Neural progenitor cell (in vitro differentiated cells): ENCODE measurements around the gene DLG2.

Experiments
- CTCF ChIP-seq: fragments of 200-600 bp; sonication (generic); IDR thresholded peaks from 2 replicates; pipeline ENCODE4 v1.5.1; 2017; ENCODE audit warnings: antibody characterized with exemption, mild to moderate bottlenecking
- EZH2 ChIP-seq: fragments of 200-600 bp; sonication (generic); IDR thresholded peaks from 2 replicates; pipeline ENCODE4 v1.6.1; 2017; ENCODE audit warnings: antibody characterized with exemption, mild to moderate bottlenecking, moderate library complexity

DNA sequence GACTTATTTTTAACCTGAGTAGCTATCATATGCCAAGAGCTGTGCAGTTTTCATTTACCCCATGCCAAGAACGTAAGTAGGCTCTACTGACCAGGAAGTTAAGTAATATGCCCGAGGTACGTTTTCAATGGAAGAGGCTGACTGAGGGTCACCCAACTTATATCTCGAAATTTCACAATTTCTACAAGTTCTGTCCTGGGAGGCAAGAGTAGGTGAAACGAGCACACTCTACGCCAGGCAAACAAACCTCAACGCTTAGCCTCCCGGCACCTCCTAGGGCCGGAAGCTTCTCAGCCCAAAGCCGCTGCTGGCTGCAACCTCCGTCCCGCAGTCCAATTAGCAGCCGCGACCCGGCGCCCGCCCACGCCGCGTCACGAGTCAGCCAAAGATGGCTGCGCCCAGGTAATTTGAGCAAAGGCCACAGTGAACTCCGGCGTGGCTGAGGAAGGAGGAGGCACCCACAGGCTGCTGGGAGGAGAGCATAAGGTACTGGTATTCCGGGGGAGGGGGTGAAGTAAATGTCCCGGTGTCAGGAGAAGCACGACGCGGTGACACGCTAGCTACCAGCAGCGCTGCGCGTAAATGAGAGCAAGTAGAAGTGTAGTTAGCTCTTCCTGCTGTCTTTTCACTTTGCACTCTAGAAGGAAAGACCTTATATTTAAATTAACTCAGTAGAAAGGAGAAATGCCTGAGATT, 20.6 kb upstream of the DLG2 start, which contains the start of gene TMEM126A:
- no peak for TF ChIP-seq EZH2
- TF ChIP-seq CTCF = no peak
